SK-N-SH (cell line): ENCODE results near the gene ANKRD34A.

Experiments used
- CTCF ChIP-seq: fragments of 200-600 bp; sonication (generic); IDR thresholded peaks from 2 replicates; pipeline ENCODE4 v1.6.1; 2017; ENCODE audit warnings: antibody characterized with exemption, mild to moderate bottlenecking, moderate library complexity
- EP300 ChIP-seq, 2 experiments: IDR thresholded peaks; 2 replicates each; pipeline versions ENCODE4 v1.4.0 to v1.6.1; 2012; ENCODE audit warnings: borderline replicate concordance in 1 of 2, low read depth in 1 of 2, low read length in 1 of 2
- MEF2A ChIP-seq: IDR thresholded peaks from 2 replicates; pipeline ENCODE4 v1.4.0; 2012; ENCODE audit warnings: low read depth, borderline replicate concordance
- USF2 ChIP-seq: fragments of 150-350 bp; IDR thresholded peaks from 2 replicates; pipeline ENCODE4 v1.6.1; 2017; ENCODE audit warnings: antibody characterized with exemption, low read length, low read depth, borderline replicate concordance
- YY1 ChIP-seq: IDR thresholded peaks from 2 replicates; pipeline ENCODE4 v1.4.0; 2012; ENCODE audit warnings: low read depth, mild to moderate bottlenecking

GRCh38 chr1:145942405-145942804, 22.0 kb downstream of the ANKRD34A start:
- TF ChIP-seq YY1, result no peak
- no peak for TF ChIP-seq EP300 (IDR thresholded peaks at IDR 0.05; ENCODE audit: borderline replicate concordance in 1 of 2, low read depth in 1 of 2, low read length in 1 of 2)
- no peak for TF ChIP-seq MEF2A
- TF ChIP-seq USF2, result no peak
- no peak for TF ChIP-seq CTCF
